SU-DHL-6 (cell line): ENCODE results near the gene PDZD7.

Experiments used
- EZH2phosphoT487 ChIP-seq: fragments of 200-600 bp; sonication (generic), shearing (Covaris generic); conservative IDR thresholded peaks from 2 replicates; pipeline ENCODE4 v1.6.1; 2018; ENCODE audit warnings: mild to moderate bottlenecking, antibody characterized with exemption, low read length, moderate library complexity, mixed read lengths
- TF ChIP-seq, protein P1 (sequence below): fragments of 200-600 bp; sonication (generic); IDR thresholded peaks from one replicate; pipeline ENCODE4 v1.5.1; 2017; ENCODE audit warnings: antibody characterized with exemption, mild to moderate bottlenecking, low read length, moderate library complexity; ENCODE audit not compliant: insufficient read depth, poor library complexity, severe bottlenecking

GRCh38 chr10:100963826-100964225, 67.1 kb downstream of the PDZD7 start:
- TF ChIP-seq, protein P1, sequence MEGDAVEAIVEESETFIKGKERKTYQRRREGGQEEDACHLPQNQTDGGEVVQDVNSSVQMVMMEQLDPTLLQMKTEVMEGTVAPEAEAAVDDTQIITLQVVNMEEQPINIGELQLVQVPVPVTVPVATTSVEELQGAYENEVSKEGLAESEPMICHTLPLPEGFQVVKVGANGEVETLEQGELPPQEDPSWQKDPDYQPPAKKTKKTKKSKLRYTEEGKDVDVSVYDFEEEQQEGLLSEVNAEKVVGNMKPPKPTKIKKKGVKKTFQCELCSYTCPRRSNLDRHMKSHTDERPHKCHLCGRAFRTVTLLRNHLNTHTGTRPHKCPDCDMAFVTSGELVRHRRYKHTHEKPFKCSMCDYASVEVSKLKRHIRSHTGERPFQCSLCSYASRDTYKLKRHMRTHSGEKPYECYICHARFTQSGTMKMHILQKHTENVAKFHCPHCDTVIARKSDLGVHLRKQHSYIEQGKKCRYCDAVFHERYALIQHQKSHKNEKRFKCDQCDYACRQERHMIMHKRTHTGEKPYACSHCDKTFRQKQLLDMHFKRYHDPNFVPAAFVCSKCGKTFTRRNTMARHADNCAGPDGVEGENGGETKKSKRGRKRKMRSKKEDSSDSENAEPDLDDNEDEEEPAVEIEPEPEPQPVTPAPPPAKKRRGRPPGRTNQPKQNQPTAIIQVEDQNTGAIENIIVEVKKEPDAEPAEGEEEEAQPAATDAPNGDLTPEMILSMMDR, result no peak
- TF ChIP-seq EZH2phosphoT487, result no peak
